ENCODE data around the gene CDKL5.

- no peak for TF ChIP-seq POLR2A (IDR thresholded peaks at IDR 0.05)
- no peak for TF ChIP-seq POLR2AphosphoS5 (IDR thresholded peaks at IDR 0.05)
- TF ChIP-seq, protein P1, sequence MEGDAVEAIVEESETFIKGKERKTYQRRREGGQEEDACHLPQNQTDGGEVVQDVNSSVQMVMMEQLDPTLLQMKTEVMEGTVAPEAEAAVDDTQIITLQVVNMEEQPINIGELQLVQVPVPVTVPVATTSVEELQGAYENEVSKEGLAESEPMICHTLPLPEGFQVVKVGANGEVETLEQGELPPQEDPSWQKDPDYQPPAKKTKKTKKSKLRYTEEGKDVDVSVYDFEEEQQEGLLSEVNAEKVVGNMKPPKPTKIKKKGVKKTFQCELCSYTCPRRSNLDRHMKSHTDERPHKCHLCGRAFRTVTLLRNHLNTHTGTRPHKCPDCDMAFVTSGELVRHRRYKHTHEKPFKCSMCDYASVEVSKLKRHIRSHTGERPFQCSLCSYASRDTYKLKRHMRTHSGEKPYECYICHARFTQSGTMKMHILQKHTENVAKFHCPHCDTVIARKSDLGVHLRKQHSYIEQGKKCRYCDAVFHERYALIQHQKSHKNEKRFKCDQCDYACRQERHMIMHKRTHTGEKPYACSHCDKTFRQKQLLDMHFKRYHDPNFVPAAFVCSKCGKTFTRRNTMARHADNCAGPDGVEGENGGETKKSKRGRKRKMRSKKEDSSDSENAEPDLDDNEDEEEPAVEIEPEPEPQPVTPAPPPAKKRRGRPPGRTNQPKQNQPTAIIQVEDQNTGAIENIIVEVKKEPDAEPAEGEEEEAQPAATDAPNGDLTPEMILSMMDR (IDR thresholded peaks at IDR 0.05 in 8 of 11, conservative IDR thresholded peaks at IDR 0.05 in 3 of 11), result no peak
These were observed 112.1 kb downstream of the CDKL5 start for GRCh38 chrX:18537524-18537923.

All from spleen (tissue), 7 donors.